PC-3 (cell line): Measurements from ENCODE around the gene ZNF208. TPM values are rescaled to one million over a fixed set of nuclear protein-coding genes. Genes with fewer than 3 reads are reported as not detected.

Experiments
- ATAC-seq: fragments of 200-7000 bp; cut with Tn5 transposase; 2 replicates; pipeline ENCODE4 v1.9.1; 2020; ENCODE audit warnings: mild to moderate bottlenecking, moderate library complexity
- BruUV-seq: library from RNA; stranded (reverse); fragments of 400-500 nt; replicated peaks from 2 replicates; lab custom pipeline; 2021; lab: Mats Ljungman, UMichigan
- CTCF ChIA-PET: fragments of 300-600 bp; sonication (Branson Sonifier 250); formaldehyde crosslinking; loops from one replicate; lab custom pipeline; 2022; ENCODE audit warnings: antibody characterized with exemption; lab: Charles Lee
- POLR2A ChIA-PET: fragments of 300-600 bp; sonication (Branson Sonifier 250); formaldehyde crosslinking; loops from one replicate; lab custom pipeline; 2022; ENCODE audit warnings: antibody characterized with exemption; ENCODE audit not compliant: unreplicated experiment; lab: Charles Lee
- DNase-seq: peaks from one replicate; pipeline ENCODE4 v3.0.0-alpha.2; 2015
- H2AFZ ChIP-seq: fragments of 300-600 bp; sonication (generic); 2 replicates; pipeline ENCODE4 v1.6.0; 2016; ENCODE audit warnings: antibody characterized with exemption, low read length
- H3F3A ChIP-seq: fragments of 300-600 bp; sonication (generic); one replicate; pipeline ENCODE4 v1.6.0; 2017; ENCODE audit warnings: antibody characterized with exemption, low read length, control low read depth, mild to moderate bottlenecking; ENCODE audit not compliant: unreplicated experiment
- H3K27ac ChIP-seq: fragments of 300-600 bp; sonication (generic); 2 replicates; pipeline ENCODE4 v1.5.1; 2016; ENCODE audit warnings: mild to moderate bottlenecking, low read length
- H3K27me3 ChIP-seq: fragments of 300-600 bp; sonication (generic); 2 replicates; pipeline ENCODE4 v1.6.1; 2016; ENCODE audit warnings: low read length, mixed read lengths
- H3K36me3 ChIP-seq: fragments of 300-600 bp; sonication (generic); 2 replicates; pipeline ENCODE4 v1.6.1; 2016; ENCODE audit warnings: low read depth, mixed run types, low read length, mixed read lengths
- H3K4me1 ChIP-seq: fragments of 300-600 bp; sonication (generic); 2 replicates; pipeline ENCODE4 v1.5.1; 2016; ENCODE audit warnings: low read length; ENCODE audit not compliant: insufficient read depth
- H3K4me2 ChIP-seq: fragments of 300-600 bp; sonication (generic); 2 replicates; pipeline ENCODE4 v1.6.0; 2016; ENCODE audit warnings: low read length
- H3K4me3 ChIP-seq: fragments of 300-600 bp; sonication (generic); 2 replicates; pipeline ENCODE4 v1.5.1; 2016; ENCODE audit warnings: mild to moderate bottlenecking, low read length, mixed read lengths
- H3K79me2 ChIP-seq: fragments of 300-600 bp; sonication (generic); 2 replicates; pipeline ENCODE4 v1.6.1; 2017; ENCODE audit warnings: low read length, mixed read lengths
- H3K9ac ChIP-seq: fragments of 300-600 bp; sonication (generic); 2 replicates; pipeline ENCODE4 v1.6.0; 2016; ENCODE audit warnings: mild to moderate bottlenecking, low read length
- H3K9me2 ChIP-seq: fragments of 300-600 bp; sonication (generic); replicated peaks from 2 replicates; pipeline ENCODE4 v1.6.1; 2016; ENCODE audit warnings: mixed run types, low read length, mixed read lengths
- H3K9me3 ChIP-seq: fragments of 300-600 bp; sonication (generic); 2 replicates; pipeline ENCODE4 v1.6.1; 2016; ENCODE audit warnings: low read length, mixed read lengths
- H4K20me1 ChIP-seq: fragments of 300-600 bp; sonication (generic); 2 replicates; pipeline ENCODE4 v1.6.1; 2016; ENCODE audit warnings: low read length, mixed read lengths
- CTCF ChIP-seq: fragments of 300-600 bp; sonication (generic); conservative IDR thresholded peaks from 2 replicates; pipeline ENCODE4 v1.5.1; 2017; ENCODE audit warnings: antibody characterized with exemption, low read depth, mild to moderate bottlenecking, low read length
- EZH2 ChIP-seq: fragments of 300-600 bp; sonication (generic); IDR thresholded peaks from one replicate; pipeline ENCODE4 v1.6.1; 2017; ENCODE audit warnings: antibody characterized with exemption, mild to moderate bottlenecking, low read length; ENCODE audit not compliant: unreplicated experiment
- EZH2phosphoT487 ChIP-seq: fragments of 300-600 bp; sonication (generic); IDR thresholded peaks from 2 replicates; pipeline ENCODE4 v1.6.1; 2018; ENCODE audit warnings: mild to moderate bottlenecking, antibody characterized with exemption, low read length, borderline replicate concordance
- intact Hi-C: fragments of 100-400 bp; cut with micrococcal nuclease; formaldehyde crosslinking; loops from 2 replicates; pipeline ENCODE4 v1.9.0; 2023
- total RNA-seq: library from RNA; depleted of rRNA; stranded (reverse); fragments of >200 nt; gene quantifications from 2 replicates; pipeline ENCODE4 v1.2.3, GENCODE V29; 2014

Gene ZNF208
- total RNA-seq, 1 experiment from 2014 or later = not detected

DNA sequence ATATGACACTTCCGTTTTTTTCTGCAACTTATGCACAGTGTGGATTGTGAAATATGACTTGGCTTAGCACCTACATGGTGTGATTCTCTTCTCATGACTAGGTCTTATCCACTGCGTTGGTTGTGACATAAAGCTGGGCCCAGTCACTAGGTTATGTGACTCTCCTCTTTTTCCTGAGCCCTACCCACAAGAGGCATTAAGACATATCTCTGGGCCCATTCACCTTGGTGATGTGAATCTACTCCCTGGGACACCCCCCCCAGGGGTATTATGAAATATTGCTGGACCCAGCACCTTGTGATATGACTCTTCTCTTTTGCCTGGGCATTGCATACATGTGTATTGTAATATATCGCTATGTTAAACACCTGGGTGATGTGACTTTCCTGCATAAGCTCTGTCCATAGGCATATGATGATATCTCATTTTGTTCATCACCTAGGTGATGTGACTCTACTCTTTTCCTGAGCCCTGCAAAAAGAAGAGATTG is 89.0 kb downstream of the ZNF208 start:
- no peak for TF ChIP-seq EZH2phosphoT487
- TF ChIP-seq EZH2 = no peak
- no peak for TF ChIP-seq CTCF
- no peak overlapping the region for H3K4me2 ChIP-seq
- H3K9me3 ChIP-seq = 0 out of 2 replicates have a peak, but pooled peaks cover 25% of the 10 kb centered on the region
- no peaks in the 10 kb centered on the region for H3K36me3 ChIP-seq
- BruUV-seq = no TSS peak
- H3K9me2 ChIP-seq = no peaks in the 10 kb centered on the region
- H4K20me1 ChIP-seq = no peaks in the 10 kb centered on the region
- ATAC-seq (no peak), DNase-seq (no peak)
- no peaks in the 10 kb centered on the region for H3K79me2 ChIP-seq
- H3K4me1 ChIP-seq = no peaks in the 10 kb centered on the region
- CTCF ChIA-PET = no interaction called here
- H3K27me3 ChIP-seq = no peaks in the 10 kb centered on the region
- H3K9ac ChIP-seq = no peak overlapping the region
- H3F3A ChIP-seq = no peaks in the 10 kb centered on the region
- H3K4me3 ChIP-seq = no peak overlapping the region
- intact Hi-C loops = no loop called here
- POLR2A ChIA-PET = no interaction called here
- H2AFZ ChIP-seq = no peak overlapping the region
- H3K27ac ChIP-seq = no peak overlapping the region

DNA sequence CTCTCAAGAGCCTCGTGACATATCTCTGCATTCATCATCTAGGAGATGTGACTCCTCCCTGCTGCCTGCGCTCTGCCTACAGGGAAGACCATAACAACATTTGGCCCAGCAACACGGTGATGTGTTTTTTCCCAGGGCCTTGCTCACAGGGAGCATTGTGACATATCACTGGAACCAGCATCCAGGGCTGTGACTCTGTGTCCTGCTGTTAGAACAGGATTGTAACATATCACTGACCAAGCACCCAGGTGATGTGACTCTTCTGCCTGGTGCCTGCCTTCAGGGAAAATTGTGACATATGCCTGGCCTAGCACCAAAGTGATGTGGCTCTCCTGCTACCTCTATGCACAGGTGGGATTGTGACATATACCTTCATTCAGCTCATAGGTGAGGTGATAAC is 95.3 kb downstream of the ZNF208 start:
- no TSS peak for BruUV-seq
- H3K4me1 ChIP-seq = no peaks in the 10 kb centered on the region

More for the DNA sequence above, 95.3 kb downstream of the ZNF208 start:
- Histone ChIP-seq H3K79me2 (no peaks in the 10 kb centered on the region), H3F3A (no peaks in the 10 kb centered on the region), H3K9ac (no peak overlapping the region), H3K9me3 (peaks cover 34% of the 10 kb centered on the region; the same call in 1 of the 2 replicates), H4K20me1 (no peaks in the 10 kb centered on the region), H3K4me3 (no peak overlapping the region), H2AFZ (no peak overlapping the region), H3K27me3 (no peaks in the 10 kb centered on the region), H3K4me2 (no peak overlapping the region), H3K27ac (no peak overlapping the region), H3K36me3 (no peaks in the 10 kb centered on the region), H3K9me2 (no peaks in the 10 kb centered on the region)
- CTCF ChIA-PET = no interaction called here
- POLR2A ChIA-PET = no interaction called here
- DNase-seq (no peak), ATAC-seq (no peak)
- TF ChIP-seq CTCF = no peak
- TF ChIP-seq EZH2 = no peak
- no peak for TF ChIP-seq EZH2phosphoT487
- intact Hi-C loops = no loop called here
